Activated CD4-positive, alpha-beta T cell treated with anti-CD3 and anti-CD28 coated beads for 36 hours (primary cell): ENCODE data around the gene TLE3. TPM values are rescaled to one million over a fixed set of nuclear protein-coding genes. Genes with fewer than 3 reads are reported as not detected.

Experiments used
- ATAC-seq: fragments of 200-7000 bp; cut with Tn5 transposase; one replicate; pipeline ENCODE4 v1.10.0; 2021; ENCODE audit warnings: mild to moderate bottlenecking, moderate library complexity
- CTCF ChIA-PET: fragments of 350-600 bp; sonication (Branson Sonifier 250); formaldehyde crosslinking; loops from one replicate; lab custom pipeline; 2021; ENCODE audit warnings: antibody characterized with exemption; lab: Charles Lee
- POLR2A ChIA-PET: fragments of 350-600 bp; sonication (Branson Sonifier 250); formaldehyde crosslinking; loops from one replicate; lab custom pipeline; 2021; ENCODE audit warnings: antibody characterized with exemption, inconsistent platforms; lab: Charles Lee
- DNase-seq: peaks from one replicate; pipeline ENCODE4 v3.0.0-alpha.2; 2020
- H3K27ac Mint-ChIP-seq: one replicate; pipeline ENCODE4 v1.8.0; 2021; ENCODE audit warnings: mixed read lengths
- H3K27me3 Mint-ChIP-seq: one replicate; pipeline ENCODE4 v1.8.0; 2021; ENCODE audit warnings: mixed read lengths
- H3K36me3 Mint-ChIP-seq: one replicate; pipeline ENCODE4 v1.8.0; 2021; ENCODE audit warnings: low read depth, mixed read lengths
- H3K4me1 Mint-ChIP-seq: one replicate; pipeline ENCODE4 v1.8.0; 2021; ENCODE audit warnings: mixed read lengths
- H3K4me3 Mint-ChIP-seq: one replicate; pipeline ENCODE4 v1.8.0; 2021; ENCODE audit warnings: mild to moderate bottlenecking, moderate library complexity, mixed read lengths
- H3K9me3 Mint-ChIP-seq: one replicate; pipeline ENCODE4 v1.8.0; 2021; ENCODE audit warnings: low read depth, mixed read lengths
- intact Hi-C, 2 experiments: fragments of 100-400 bp; cut with DNase I in 1 of 2; cut with micrococcal nuclease in 1 of 2; formaldehyde crosslinking; loops; one replicate each; pipeline versions ENCODE4 v1.14.2 to v1.15.1; 2022 to 2024; cut with DNase I, micrococcal nuclease
- total RNA-seq, 2 experiments: library from RNA; stranded (reverse); gene quantifications; one replicate each; pipeline ENCODE4 v1.2.3, GENCODE V29; 2021

TLE3 gene
- total RNA-seq, 2 experiments from 2014 or later, result 89.2 to 97.6 TPM

- Mint-ChIP-seq H3K9me3 (no peaks in the 10 kb centered on the region), H3K4me1 (no peaks in the 10 kb centered on the region), H3K36me3 (peaks cover 72% of the 10 kb centered on the region), H3K4me3 (no peak overlapping the region), H3K27me3 (no peaks in the 10 kb centered on the region), H3K27ac (no peak overlapping the region)
- ChIA-PET POLR2A (interaction anchor here (0.6 kb wide), 1 partner anchor 134 kb away, joined by 3 read pairs; no protein-coding TSS in a partner anchor), CTCF (no interaction called here)
- DNase-seq, result no peak
- no peak for ATAC-seq
- intact Hi-C loops, result no loop called here
Measured at GRCh38 chr15:70053001-70053715, 44.6 kb downstream of the TLE3 start.

- DNase-seq (no peak), ATAC-seq (no peak)
- intact Hi-C loops, result no loop called here
- peaks cover 67% of the 10 kb centered on the region for H3K36me3 Mint-ChIP-seq
- no peak overlapping the region for H3K4me3 Mint-ChIP-seq
- no peaks in the 10 kb centered on the region for H3K9me3 Mint-ChIP-seq
- no peak overlapping the region for H3K27ac Mint-ChIP-seq
- POLR2A ChIA-PET, result no interaction called here
- no peaks in the 10 kb centered on the region for H3K4me1 Mint-ChIP-seq
- CTCF ChIA-PET, result interaction anchor here (0.6 kb wide), 1 partner anchor 10 kb away, joined by 3 read pairs; no protein-coding TSS in a partner anchor
- H3K27me3 Mint-ChIP-seq, result no peaks in the 10 kb centered on the region
Measured at GRCh38 chr15:70051948-70052633, 45.6 kb downstream of the TLE3 start.

DNA sequence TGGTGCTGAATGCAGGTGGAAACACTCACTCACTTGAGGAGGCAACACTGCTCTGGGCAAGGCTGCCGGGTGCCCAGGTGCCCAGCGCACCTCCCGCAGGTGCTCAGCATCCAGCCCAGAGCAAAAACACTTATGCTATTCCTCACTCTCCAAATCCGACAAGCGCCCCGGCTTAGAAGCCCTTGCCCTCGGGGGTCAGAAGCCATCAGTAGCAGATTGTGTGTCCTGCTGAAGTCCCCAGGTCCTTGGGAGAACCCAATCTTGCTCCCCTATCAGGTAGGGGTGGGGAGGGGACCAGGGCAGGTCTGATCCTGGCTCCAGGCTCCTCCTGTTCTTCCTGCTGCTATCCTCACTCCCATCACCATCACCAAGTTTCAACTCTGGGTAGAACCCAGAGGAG, 46.7 kb downstream of the TLE3 start:
- intact Hi-C loops, result no loop called here
- no peaks in the 10 kb centered on the region for H3K9me3 Mint-ChIP-seq
- H3K4me3 Mint-ChIP-seq, result no peak overlapping the region
- DNase-seq (no peak), ATAC-seq (no peak)
- peaks cover 67% of the 10 kb centered on the region for H3K36me3 Mint-ChIP-seq
- POLR2A ChIA-PET, result no interaction called here
- no peaks in the 10 kb centered on the region for H3K4me1 Mint-ChIP-seq
- no peak overlapping the region for H3K27ac Mint-ChIP-seq
- no peaks in the 10 kb centered on the region for H3K27me3 Mint-ChIP-seq
- CTCF ChIA-PET, result no interaction called here

- ATAC-seq, result no peak
- Mint-ChIP-seq H3K4me3 (no peak overlapping the region), H3K4me1 (no peaks in the 10 kb centered on the region), H3K27me3 (no peaks in the 10 kb centered on the region), H3K36me3 (peaks cover 65% of the 10 kb centered on the region), H3K27ac (no peak overlapping the region), H3K9me3 (no peaks in the 10 kb centered on the region)
- DNase-seq, result no peak
- CTCF ChIA-PET, result no interaction called here
- intact Hi-C loops, result no loop called here
- POLR2A ChIA-PET, result no interaction called here
Measured at GRCh38 chr15:70050441-70050840, 47.3 kb downstream of the TLE3 start.

- intact Hi-C loops, result no loop called here
- no peak for DNase-seq
- Mint-ChIP-seq H3K36me3 (peaks cover 59% of the 10 kb centered on the region), H3K9me3 (no peaks in the 10 kb centered on the region), H3K4me1 (no peaks in the 10 kb centered on the region), H3K27ac (no peak overlapping the region), H3K27me3 (no peaks in the 10 kb centered on the region), H3K4me3 (no peak overlapping the region)
- ChIA-PET CTCF (no interaction called here), POLR2A (no interaction called here)
- ATAC-seq, result no peak
Measured at GRCh38 chr15:70049701-70050301, 47.9 kb downstream of the TLE3 start.

DNA sequence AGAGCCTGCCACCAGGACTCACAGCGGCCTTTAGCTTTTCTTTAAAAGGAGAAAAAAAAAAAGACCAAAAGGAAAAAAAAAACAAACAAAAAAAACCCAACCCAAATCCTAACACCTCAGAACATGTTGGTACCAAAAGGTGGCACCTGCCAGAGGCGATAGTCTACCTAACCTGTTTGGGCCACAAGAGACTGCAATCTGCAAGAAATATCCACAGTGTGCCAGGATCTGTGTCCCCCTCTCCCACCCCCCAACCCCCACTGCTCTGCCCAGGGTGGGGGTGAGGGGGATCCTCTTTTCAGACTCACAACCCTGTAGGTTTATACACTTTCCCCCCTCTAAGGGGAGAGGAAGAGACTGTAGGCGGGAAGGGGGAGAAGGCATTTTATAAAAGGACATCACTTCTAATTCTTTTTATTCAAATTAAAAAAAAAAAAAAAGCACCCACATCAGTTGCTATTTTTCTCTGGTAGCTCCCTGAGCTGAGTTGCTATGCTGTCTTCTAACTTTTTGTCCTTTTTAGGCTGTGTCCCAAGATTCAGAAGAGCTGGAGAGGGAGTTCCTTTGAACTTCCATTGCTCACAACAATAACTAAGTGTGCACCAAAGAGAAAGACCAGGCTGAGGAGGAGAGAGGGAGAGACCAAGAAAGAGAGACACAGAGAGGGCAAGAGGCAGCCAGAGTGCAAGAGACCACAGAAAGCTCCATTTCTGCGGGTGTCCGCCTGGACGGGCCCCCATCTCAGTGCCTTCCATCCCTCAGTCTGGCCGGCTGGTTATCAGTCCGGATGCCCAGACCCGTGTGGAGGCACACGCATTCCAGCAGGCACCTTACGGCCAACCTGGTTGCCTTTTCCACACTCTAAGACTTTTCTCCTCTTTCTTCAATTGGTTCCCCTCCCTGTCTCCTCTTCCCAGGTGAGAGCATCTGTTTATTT, 48.9 kb downstream of the TLE3 start:
- Mint-ChIP-seq H3K4me3 (no peak overlapping the region), H3K27me3 (no peaks in the 10 kb centered on the region), H3K9me3 (no peaks in the 10 kb centered on the region), H3K4me1 (no peaks in the 10 kb centered on the region), H3K27ac (no peak overlapping the region), H3K36me3 (peaks cover 54% of the 10 kb centered on the region)
- intact Hi-C loops, result no loop called here
- CTCF ChIA-PET, result no interaction called here
- POLR2A ChIA-PET, result no interaction called here
- ATAC-seq, result no peak
- DNase-seq, result no peak

DNA sequence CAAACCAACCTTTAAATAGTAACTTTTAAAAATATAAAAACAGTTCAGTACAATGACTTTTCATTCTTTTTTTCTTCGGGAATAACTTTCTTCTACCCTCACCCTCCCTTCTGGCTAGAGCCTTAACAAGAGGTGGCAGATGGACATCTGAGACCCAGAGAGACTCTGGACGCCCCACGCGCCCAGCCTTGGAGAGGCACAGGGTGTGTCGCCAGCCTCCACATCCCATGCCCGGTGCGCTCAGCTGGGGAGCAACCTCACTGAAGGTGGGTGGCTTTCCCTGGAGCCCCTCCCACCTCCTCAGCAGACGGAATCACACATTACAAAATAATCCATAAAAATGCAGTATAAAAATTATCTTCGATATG, 49.5 kb downstream of the TLE3 start:
- peaks cover 48% of the 10 kb centered on the region for H3K36me3 Mint-ChIP-seq
- H3K4me3 Mint-ChIP-seq, result no peak overlapping the region
- H3K27me3 Mint-ChIP-seq, result no peaks in the 10 kb centered on the region
- DNase-seq, result no peak
- no peaks in the 10 kb centered on the region for H3K9me3 Mint-ChIP-seq
- H3K4me1 Mint-ChIP-seq, result no peaks in the 10 kb centered on the region
- intact Hi-C loops, result no loop called here
- H3K27ac Mint-ChIP-seq, result no peak overlapping the region
- ATAC-seq, result no peak
- CTCF ChIA-PET, result no interaction called here
- POLR2A ChIA-PET, result no interaction called here

- H3K4me3 Mint-ChIP-seq, result no peak overlapping the region
- no peak overlapping the region for H3K27ac Mint-ChIP-seq
- peaks cover 43% of the 10 kb centered on the region for H3K36me3 Mint-ChIP-seq
- ATAC-seq (no peak), DNase-seq (no peak)
- ChIA-PET CTCF (no interaction called here), POLR2A (no interaction called here)
- no peaks in the 10 kb centered on the region for H3K4me1 Mint-ChIP-seq
- no peaks in the 10 kb centered on the region for H3K27me3 Mint-ChIP-seq
- intact Hi-C loops, result no loop called here
- no peaks in the 10 kb centered on the region for H3K9me3 Mint-ChIP-seq
Measured at GRCh38 chr15:70047386-70048197, 50.1 kb downstream of the TLE3 start.

GRCh38 chr15:70046679-70047369, 50.9 kb downstream of the TLE3 start:
- Mint-ChIP-seq H3K36me3 (peaks cover 39% of the 10 kb centered on the region), H3K4me3 (no peak overlapping the region), H3K27ac (no peak overlapping the region), H3K4me1 (no peaks in the 10 kb centered on the region), H3K27me3 (no peaks in the 10 kb centered on the region), H3K9me3 (no peaks in the 10 kb centered on the region)
- intact Hi-C loops, result no loop called here
- ATAC-seq (peak; percentile 16), DNase-seq (no peak)
- POLR2A ChIA-PET, result no interaction called here
- CTCF ChIA-PET, result interaction anchor here (0.6 kb wide), 2 partner anchors 100 to 569 kb away, joined by 3 read pairs; no protein-coding TSS in a partner anchor

DNA sequence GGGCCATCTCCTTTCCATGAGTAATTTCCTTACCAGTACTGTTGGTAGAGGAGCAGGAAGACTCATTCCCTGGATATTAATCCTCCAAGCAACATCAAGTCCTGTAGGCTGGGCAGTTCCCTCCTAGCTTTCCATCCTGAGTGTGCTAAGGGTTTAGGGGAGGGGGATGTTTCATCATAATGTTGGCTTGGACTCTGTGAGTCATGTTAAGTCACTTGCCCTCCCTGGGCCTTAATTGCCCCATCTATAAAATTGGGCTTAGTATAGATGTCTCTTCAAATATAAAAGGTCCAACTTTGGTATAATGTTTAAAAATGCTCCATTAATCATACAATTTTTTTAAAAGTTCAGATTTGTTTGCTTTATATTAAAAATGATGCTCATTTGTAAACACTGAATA, 52.7 kb downstream of the TLE3 start:
- ATAC-seq (no peak), DNase-seq (no peak)
- no peak overlapping the region for H3K4me3 Mint-ChIP-seq
- no peaks in the 10 kb centered on the region for H3K9me3 Mint-ChIP-seq
- H3K27me3 Mint-ChIP-seq, result no peaks in the 10 kb centered on the region
- no peaks in the 10 kb centered on the region for H3K4me1 Mint-ChIP-seq
- H3K27ac Mint-ChIP-seq, result no peak overlapping the region
- ChIA-PET CTCF (no interaction called here), POLR2A (no interaction called here)
- peaks cover 23% of the 10 kb centered on the region for H3K36me3 Mint-ChIP-seq
- intact Hi-C loops, result no loop called here
